Hepatocyte (in vitro differentiated cells): ENCODE results near the gene YBX3.

Experiments used
- EZH2phosphoT487 ChIP-seq: fragments of 200-600 bp; sonication (generic); IDR thresholded peaks from one replicate; pipeline ENCODE4 v1.6.1; 2018; ENCODE audit warnings: antibody characterized with exemption, mild to moderate bottlenecking, low read depth, moderate library complexity; ENCODE audit not compliant: unreplicated experiment, severe bottlenecking
- TF ChIP-seq, protein P1 (sequence below): fragments of 200-600 bp; sonication (generic); IDR thresholded peaks from 2 replicates; pipeline ENCODE4 v1.5.1; 2016; ENCODE audit warnings: antibody characterized with exemption, mild to moderate bottlenecking; ENCODE audit not compliant: poor library complexity

DNA sequence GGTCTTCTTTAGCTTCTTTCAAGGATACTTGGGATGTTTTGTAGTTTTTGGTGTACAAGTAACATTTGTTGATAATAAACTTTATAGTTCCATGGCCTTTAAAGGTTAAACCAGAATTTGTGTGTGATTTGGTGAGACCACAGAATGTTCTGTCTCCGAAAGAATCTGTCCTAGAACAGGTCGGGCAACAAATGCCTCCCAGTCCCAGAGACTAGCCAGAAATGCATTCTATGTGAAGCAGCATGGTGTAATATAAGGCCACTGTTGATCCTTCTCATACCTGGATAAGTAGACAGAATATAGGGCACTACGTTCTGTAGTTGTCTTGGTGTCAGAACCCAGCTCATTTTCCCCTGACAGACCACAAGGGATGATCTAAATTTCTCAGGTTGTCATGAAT, 59.3 kb downstream of the YBX3 start:
- TF ChIP-seq, protein P1, sequence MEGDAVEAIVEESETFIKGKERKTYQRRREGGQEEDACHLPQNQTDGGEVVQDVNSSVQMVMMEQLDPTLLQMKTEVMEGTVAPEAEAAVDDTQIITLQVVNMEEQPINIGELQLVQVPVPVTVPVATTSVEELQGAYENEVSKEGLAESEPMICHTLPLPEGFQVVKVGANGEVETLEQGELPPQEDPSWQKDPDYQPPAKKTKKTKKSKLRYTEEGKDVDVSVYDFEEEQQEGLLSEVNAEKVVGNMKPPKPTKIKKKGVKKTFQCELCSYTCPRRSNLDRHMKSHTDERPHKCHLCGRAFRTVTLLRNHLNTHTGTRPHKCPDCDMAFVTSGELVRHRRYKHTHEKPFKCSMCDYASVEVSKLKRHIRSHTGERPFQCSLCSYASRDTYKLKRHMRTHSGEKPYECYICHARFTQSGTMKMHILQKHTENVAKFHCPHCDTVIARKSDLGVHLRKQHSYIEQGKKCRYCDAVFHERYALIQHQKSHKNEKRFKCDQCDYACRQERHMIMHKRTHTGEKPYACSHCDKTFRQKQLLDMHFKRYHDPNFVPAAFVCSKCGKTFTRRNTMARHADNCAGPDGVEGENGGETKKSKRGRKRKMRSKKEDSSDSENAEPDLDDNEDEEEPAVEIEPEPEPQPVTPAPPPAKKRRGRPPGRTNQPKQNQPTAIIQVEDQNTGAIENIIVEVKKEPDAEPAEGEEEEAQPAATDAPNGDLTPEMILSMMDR = no peak
- no peak for TF ChIP-seq EZH2phosphoT487
